ENCODE measurements around the gene STXBP3.

- no peak for TF ChIP-seq EZH2 (IDR thresholded peaks at IDR 0.05; ENCODE audit: borderline replicate concordance, insufficient read depth, low read length, poor library complexity, severe bottlenecking)
- no peak for TF ChIP-seq CTCF (IDR thresholded peaks at IDR 0.05; ENCODE audit: poor library complexity, severe bottlenecking)
- TF ChIP-seq RAD21 (conservative IDR thresholded peaks at IDR 0.05), result no peak
- TF ChIP-seq TAF1 (IDR thresholded peaks at IDR 0.05; ENCODE audit: low read depth), result no peak
- TF ChIP-seq POLR2AphosphoS5 (IDR thresholded peaks at IDR 0.05), result no peak
- TF ChIP-seq SMC3 (conservative IDR thresholded peaks at IDR 0.05; ENCODE audit: poor library complexity), result no peak
These were observed 99.0 kb downstream of the STXBP3 start for GRCh38 chr1:108845446-108845845.

Measured in neural cell (in vitro differentiated cells).